Progenitor cell of endocrine pancreas (in vitro differentiated cells): ENCODE results near the gene SPAG16. TPM values are rescaled to one million over a fixed set of nuclear protein-coding genes. Genes with fewer than 3 reads are reported as not detected.

Experiments used
- DNase-seq: peaks from one replicate; pipeline ENCODE4 v3.0.0; 2021; ENCODE audit warnings: low spot score; ENCODE audit not compliant: unreplicated experiment
- H3K27ac Mint-ChIP-seq: 2 replicates; pipeline ENCODE4 v1.8.0; 2021; ENCODE audit warnings: mild to moderate bottlenecking, moderate library complexity, mixed read lengths
- H3K27me3 Mint-ChIP-seq: 2 replicates; pipeline ENCODE4 v1.8.0; 2021; ENCODE audit warnings: mixed read lengths
- H3K36me3 Mint-ChIP-seq: 2 replicates; pipeline ENCODE4 v1.8.0; 2022; ENCODE audit warnings: mixed read lengths; ENCODE audit not compliant: insufficient read depth
- H3K4me1 Mint-ChIP-seq: 2 replicates; pipeline ENCODE4 v1.8.0; 2021; ENCODE audit warnings: low read depth, mixed read lengths
- H3K4me3 Mint-ChIP-seq: 2 replicates; pipeline ENCODE4 v1.8.0; 2021; ENCODE audit warnings: low read depth, mild to moderate bottlenecking, moderate library complexity, mixed read lengths
- H3K9me3 Mint-ChIP-seq: 2 replicates; pipeline ENCODE4 v1.8.0; 2021; ENCODE audit warnings: low read depth, mixed read lengths
- total RNA-seq: library from RNA; stranded (reverse); gene quantifications from 2 replicates; pipeline ENCODE4 v1.2.1, GENCODE V29; 2021
- TF ChIP-seq, protein P1 (sequence below): fragments of 200-600 bp; sonication (generic); IDR thresholded peaks from one replicate; pipeline ENCODE4 v1.5.0; 2021; ENCODE audit warnings: antibody characterized with exemption, mild to moderate bottlenecking; ENCODE audit not compliant: unreplicated experiment

The SPAG16 gene
- total RNA-seq, 1 donor from 2014 or later = 52.8 TPM

DNA sequence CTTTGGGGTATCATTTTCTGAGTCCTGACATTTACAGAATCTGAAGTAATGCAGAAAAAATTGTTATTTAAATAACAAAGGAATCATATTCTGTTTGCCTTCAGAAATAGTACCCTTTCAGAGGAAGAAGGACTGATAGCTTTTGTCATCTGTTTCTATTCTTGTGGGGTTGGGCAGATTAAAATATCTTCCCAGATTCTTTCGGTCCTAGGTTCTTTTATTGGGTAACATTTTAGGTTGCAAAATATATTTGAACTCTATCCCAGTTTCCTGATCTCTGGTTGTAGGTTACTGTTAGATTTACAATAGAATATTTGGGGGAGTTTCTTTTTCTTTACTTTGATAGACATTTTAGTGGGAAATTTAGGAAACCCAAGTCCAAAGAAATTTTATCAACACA is 550.5 kb downstream of the SPAG16 start:
- Mint-ChIP-seq H3K4me1 (no peaks in the 10 kb centered on the region), H3K27ac (no peak overlapping the region), H3K9me3 (peaks cover 20% of the 10 kb centered on the region), H3K27me3 (no peaks in the 10 kb centered on the region), H3K36me3 (no peaks in the 10 kb centered on the region), H3K4me3 (no peak overlapping the region)
- DNase-seq = no peak
- TF ChIP-seq, protein P1, sequence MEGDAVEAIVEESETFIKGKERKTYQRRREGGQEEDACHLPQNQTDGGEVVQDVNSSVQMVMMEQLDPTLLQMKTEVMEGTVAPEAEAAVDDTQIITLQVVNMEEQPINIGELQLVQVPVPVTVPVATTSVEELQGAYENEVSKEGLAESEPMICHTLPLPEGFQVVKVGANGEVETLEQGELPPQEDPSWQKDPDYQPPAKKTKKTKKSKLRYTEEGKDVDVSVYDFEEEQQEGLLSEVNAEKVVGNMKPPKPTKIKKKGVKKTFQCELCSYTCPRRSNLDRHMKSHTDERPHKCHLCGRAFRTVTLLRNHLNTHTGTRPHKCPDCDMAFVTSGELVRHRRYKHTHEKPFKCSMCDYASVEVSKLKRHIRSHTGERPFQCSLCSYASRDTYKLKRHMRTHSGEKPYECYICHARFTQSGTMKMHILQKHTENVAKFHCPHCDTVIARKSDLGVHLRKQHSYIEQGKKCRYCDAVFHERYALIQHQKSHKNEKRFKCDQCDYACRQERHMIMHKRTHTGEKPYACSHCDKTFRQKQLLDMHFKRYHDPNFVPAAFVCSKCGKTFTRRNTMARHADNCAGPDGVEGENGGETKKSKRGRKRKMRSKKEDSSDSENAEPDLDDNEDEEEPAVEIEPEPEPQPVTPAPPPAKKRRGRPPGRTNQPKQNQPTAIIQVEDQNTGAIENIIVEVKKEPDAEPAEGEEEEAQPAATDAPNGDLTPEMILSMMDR = no peak

DNA sequence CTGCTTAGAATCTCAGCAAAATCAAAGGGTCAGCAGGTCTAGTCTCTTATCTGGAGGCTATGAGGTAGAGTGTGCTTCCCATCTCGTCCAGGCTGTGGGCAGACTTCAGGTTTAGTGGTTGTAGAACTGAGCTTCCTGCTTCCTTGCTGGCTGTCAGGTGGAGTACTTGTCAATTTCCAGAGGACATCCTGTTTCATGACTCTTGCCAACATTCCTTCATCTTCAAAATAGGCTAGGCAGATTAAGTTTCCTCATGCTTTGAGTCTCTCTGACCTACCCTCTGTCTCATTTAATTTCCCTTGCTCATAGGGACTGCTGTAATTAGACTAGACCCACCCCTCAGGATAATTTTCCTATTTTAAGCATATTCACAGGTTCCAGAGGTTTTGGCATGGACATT is 562.6 kb downstream of the SPAG16 start:
- no peaks in the 10 kb centered on the region for H3K36me3 Mint-ChIP-seq
- no peak overlapping the region for H3K27ac Mint-ChIP-seq
- TF ChIP-seq, protein P1 = no peak
- H3K4me3 Mint-ChIP-seq = no peak overlapping the region
- H3K9me3 Mint-ChIP-seq = peaks cover 4% of the 10 kb centered on the region
- no peaks in the 10 kb centered on the region for H3K27me3 Mint-ChIP-seq
- DNase-seq = no peak
- H3K4me1 Mint-ChIP-seq = peaks cover 1% of the 10 kb centered on the region

- Mint-ChIP-seq H3K4me1 (peaks cover 1% of the 10 kb centered on the region), H3K27me3 (no peaks in the 10 kb centered on the region), H3K36me3 (no peaks in the 10 kb centered on the region), H3K27ac (no peak overlapping the region), H3K9me3 (peaks cover 4% of the 10 kb centered on the region), H3K4me3 (no peak overlapping the region)
- TF ChIP-seq, protein P1 = no peak
- DNase-seq = no peak
Observed at GRCh38 chr2:213847316-213847715, 563.1 kb downstream of the SPAG16 start.

GRCh38 chr2:213848631-213849030 is 564.4 kb downstream of the SPAG16 start:
- Mint-ChIP-seq H3K27ac (no peak overlapping the region), H3K9me3 (peaks cover 4% of the 10 kb centered on the region), H3K4me3 (no peak overlapping the region), H3K4me1 (peaks cover 1% of the 10 kb centered on the region), H3K36me3 (no peaks in the 10 kb centered on the region), H3K27me3 (no peaks in the 10 kb centered on the region)
- TF ChIP-seq, protein P1 = no peak
- no peak for DNase-seq

GRCh38 chr2:213861638-213862037 is 577.4 kb downstream of the SPAG16 start:
- no peaks in the 10 kb centered on the region for H3K27me3 Mint-ChIP-seq
- H3K9me3 Mint-ChIP-seq = peaks cover 8% of the 10 kb centered on the region
- TF ChIP-seq, protein P1 = no peak
- H3K4me1 Mint-ChIP-seq = peaks cover 6% of the 10 kb centered on the region
- no peak for DNase-seq
- peaks cover 1% of the 10 kb centered on the region for H3K36me3 Mint-ChIP-seq
- H3K27ac Mint-ChIP-seq = no peak overlapping the region
- no peak overlapping the region for H3K4me3 Mint-ChIP-seq
